Body of pancreas (tissue), 4 donors: ENCODE results near the gene CTIF. TPM values are rescaled to one million over a fixed set of nuclear protein-coding genes. Genes with fewer than 3 reads are reported as not detected.
A peak's percentile ranks its signal among the peaks of the same experiment; 100 is the strongest.

Experiments used
- ATAC-seq: fragments of 150-250 bp; one replicate; pipeline ENCODE4 v1.9.1; 2016
- DNase-seq, 4 donors: peaks; one replicate each; pipeline ENCODE4 v3.0.0-alpha.2; 2019
- H3K27ac ChIP-seq, 4 donors: fragments of 200-600 bp; sonication (generic); 1 replicate in 3 of 4; 2 replicates in 1 of 4; pipeline versions ENCODE4 v1.5.1 to v1.6.1; 2016 to 2019; ENCODE audit warnings: mild to moderate bottlenecking in 1 of 4, mixed read lengths in 1 of 4, moderate library complexity in 1 of 4
- H3K27me3 ChIP-seq, 2 donors: fragments of 200-600 bp; sonication (generic); one replicate each; pipeline ENCODE4 v1.6.0; 2016; ENCODE audit warnings: mild to moderate bottlenecking in 1 of 2
- H3K36me3 ChIP-seq, 2 donors: fragments of 200-600 bp; sonication (generic); replicated peaks in 1 of 2; 2 replicates each; pipeline ENCODE4 v1.5.1; 2016; ENCODE audit warnings: low read depth in 2 of 2; ENCODE audit not compliant: insufficient read depth in 1 of 2
- H3K4me1 ChIP-seq: fragments of 200-600 bp; sonication (generic); one replicate; pipeline ENCODE4 v1.6.0; 2016
- H3K4me3 ChIP-seq, 2 donors: fragments of 200-600 bp; sonication (generic); 1 replicate in 1 of 2; 2 replicates in 1 of 2; pipeline ENCODE4 v1.5.1; 2016 to 2019
- H3K9me3 ChIP-seq, 3 donors: fragments of 200-600 bp; sonication (generic); 1 replicate in 2 of 3; 2 replicates in 1 of 3; pipeline ENCODE4 v1.5.1; 2016
- CTCF ChIP-seq, 7 experiments: fragments of 450-650 bp in 4 of 7; fragments of 200-600 bp in 3 of 7; sonication (generic) in 3 of 7; IDR thresholded peaks; one replicate each; pipeline ENCODE4 v1.5.1; 2016 to 2019; ENCODE audit warnings: antibody characterized with exemption in 7 of 7
- POLR2A ChIP-seq, 3 donors: fragments of 450-650 bp; IDR thresholded peaks; one replicate each; pipeline ENCODE4 v1.6.1; 2016; ENCODE audit warnings: antibody characterized with exemption in 3 of 3, mild to moderate bottlenecking in 2 of 3
- WGBS, 2 donors: methylation state at CpG; one replicate each; pipeline ENCODE4 v1.1.5; 2017; 5-methylcytosine and 5-hydroxymethylcytosine counted together
- intact Hi-C: fragments of 100-400 bp; cut with DNase I; formaldehyde crosslinking; loops from one replicate; pipeline ENCODE4 v1.15.1; 2023
- total RNA-seq, 2 donors: library from RNA; depleted of rRNA; stranded (reverse); fragments of >200 nt; gene quantifications; one replicate each; pipeline ENCODE4 v1.1.0, GENCODE V29; 2016

CTIF gene
- total RNA-seq, 2 donors from 2014 or later = 18.7 to 24.4 TPM

- DNase-seq (peak in 2 of 4 donors; percentile 3 to 10), ATAC-seq (no peak)
- peak overlapping the region in 1 of 4 donors; percentile 39 for H3K27ac ChIP-seq
- TF ChIP-seq CTCF (IDR thresholded peaks at IDR 0.05) (no peak), POLR2A (IDR thresholded peaks at IDR 0.05) (no peak)
- H3K9me3 ChIP-seq = no peaks in the 10 kb centered on the region
- H3K4me1 ChIP-seq = no peaks in the 10 kb centered on the region
- intact Hi-C loops = no loop called here
- no peaks in the 10 kb centered on the region for H3K36me3 ChIP-seq
- WGBS, 2 donors = 83 to 100% methylated on average over 1 of the region's 1 CpG
- H3K27me3 ChIP-seq = no peaks in the 10 kb centered on the region
- no peak overlapping the region for H3K4me3 ChIP-seq
These were observed 252.2 kb downstream of the CTIF start for GRCh38 chr18:48790869-48791635.

GRCh38 chr18:48791636-48792105, 252.8 kb downstream of the CTIF start:
- DNase-seq = peak in 1 of 4 donors; percentile 2

GRCh38 chr18:48792141-48792540, 253.3 kb downstream of the CTIF start:
- intact Hi-C loops = no loop called here
- WGBS, 2 donors = 97 to 100% methylated on average over 4 of the region's 4 CpGs
- no peak overlapping the region for H3K27ac ChIP-seq
- H3K9me3 ChIP-seq = no peaks in the 10 kb centered on the region
- H3K36me3 ChIP-seq = no peaks in the 10 kb centered on the region
- TF ChIP-seq POLR2A (IDR thresholded peaks at IDR 0.05) (no peak), CTCF (IDR thresholded peaks at IDR 0.05) (no peak)
- H3K4me1 ChIP-seq = no peaks in the 10 kb centered on the region
- DNase-seq (peak in 1 of 4 donors; percentile 2), ATAC-seq (no peak)
- no peaks in the 10 kb centered on the region for H3K27me3 ChIP-seq
- no peak overlapping the region for H3K4me3 ChIP-seq

More at GRCh38 chr18:48791636-48792105, 252.8 kb downstream of the CTIF start:
- ATAC-seq = no peak
- H3K4me3 ChIP-seq = no peak overlapping the region
- H3K27ac ChIP-seq = no peak overlapping the region
- WGBS, 2 donors = 95 to 97% methylated on average over 4 of the region's 4 CpGs
- TF ChIP-seq CTCF (IDR thresholded peaks at IDR 0.05) = no peak
- no peak for TF ChIP-seq POLR2A (IDR thresholded peaks at IDR 0.05)
- intact Hi-C loops = no loop called here
- no peaks in the 10 kb centered on the region for H3K36me3 ChIP-seq
- no peaks in the 10 kb centered on the region for H3K9me3 ChIP-seq
- H3K4me1 ChIP-seq = no peaks in the 10 kb centered on the region
- H3K27me3 ChIP-seq = no peaks in the 10 kb centered on the region

GRCh38 chr18:48792611-48793380, 254.0 kb downstream of the CTIF start:
- ATAC-seq (no peak), DNase-seq (peak in 1 of 4 donors; percentile 3)
- Histone ChIP-seq H3K4me3 (no peak overlapping the region), H3K27ac (no peak overlapping the region), H3K4me1 (no peaks in the 10 kb centered on the region), H3K9me3 (no peaks in the 10 kb centered on the region), H3K27me3 (no peaks in the 10 kb centered on the region), H3K36me3 (no peaks in the 10 kb centered on the region)
- TF ChIP-seq POLR2A (IDR thresholded peaks at IDR 0.05) (no peak), CTCF (IDR thresholded peaks at IDR 0.05) (no peak)
- 94 to 99% methylated on average over 4 of the region's 4 CpGs for WGBS, 2 donors
- intact Hi-C loops = no loop called here
